Measurements from ENCODE around the gene FEN1. TPM values are rescaled to one million over a fixed set of nuclear protein-coding genes. Genes with fewer than 3 reads are reported as not detected.

Gene FEN1
- total and polyA plus RNA-seq, 2 donors (not counting 1 experiment from before 2014, with no cell fraction given): 3.4 to 9.8 TPM

- ATAC-seq (ENCODE audit: low read depth): no peak
- no peak overlapping the region for H3K27ac Mint-ChIP-seq
Observed at GRCh38 chr11:61775606-61776554, 16.8 kb upstream of the FEN1 start.

More at GRCh38 chr11:61775606-61776554, 16.8 kb upstream of the FEN1 start:
- DNase-seq: no peak
- no peaks in the 10 kb centered on the region for H4K20me1 ChIP-seq (ENCODE audit: control insufficient read depth, insufficient read depth, low read length, poor library complexity, severe bottlenecking)
- H3K4me1 ChIP-seq (ENCODE audit: control insufficient read depth in 2 of 2, insufficient read depth in 2 of 2, low read length in 2 of 2): peaks cover 13 to 15% of the 10 kb centered on the region in 2 donors
- TF ChIP-seq, protein P1, sequence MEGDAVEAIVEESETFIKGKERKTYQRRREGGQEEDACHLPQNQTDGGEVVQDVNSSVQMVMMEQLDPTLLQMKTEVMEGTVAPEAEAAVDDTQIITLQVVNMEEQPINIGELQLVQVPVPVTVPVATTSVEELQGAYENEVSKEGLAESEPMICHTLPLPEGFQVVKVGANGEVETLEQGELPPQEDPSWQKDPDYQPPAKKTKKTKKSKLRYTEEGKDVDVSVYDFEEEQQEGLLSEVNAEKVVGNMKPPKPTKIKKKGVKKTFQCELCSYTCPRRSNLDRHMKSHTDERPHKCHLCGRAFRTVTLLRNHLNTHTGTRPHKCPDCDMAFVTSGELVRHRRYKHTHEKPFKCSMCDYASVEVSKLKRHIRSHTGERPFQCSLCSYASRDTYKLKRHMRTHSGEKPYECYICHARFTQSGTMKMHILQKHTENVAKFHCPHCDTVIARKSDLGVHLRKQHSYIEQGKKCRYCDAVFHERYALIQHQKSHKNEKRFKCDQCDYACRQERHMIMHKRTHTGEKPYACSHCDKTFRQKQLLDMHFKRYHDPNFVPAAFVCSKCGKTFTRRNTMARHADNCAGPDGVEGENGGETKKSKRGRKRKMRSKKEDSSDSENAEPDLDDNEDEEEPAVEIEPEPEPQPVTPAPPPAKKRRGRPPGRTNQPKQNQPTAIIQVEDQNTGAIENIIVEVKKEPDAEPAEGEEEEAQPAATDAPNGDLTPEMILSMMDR (IDR thresholded peaks at IDR 0.05): no peak
- TF ChIP-seq EZH2 (IDR thresholded peaks at IDR 0.05; ENCODE audit: borderline replicate concordance, insufficient read depth, low read depth, low read length, poor library complexity, severe bottlenecking): no peak
- WGBS (ENCODE audit: insufficient coverage): 89% methylated on average over 20 of the region's 20 CpGs
- H3K27me3 ChIP-seq (replicated peaks in 1 of 4; ENCODE audit: control extremely low read depth in 1 of 4, control insufficient read depth in 3 of 4, insufficient read depth in 4 of 4, low read length in 3 of 4): peaks cover 0 to 8% (median 0%) of the 10 kb centered on the region in 4 experiments
- no peak overlapping the region for H3K9ac ChIP-seq (ENCODE audit: low read length)
- H2AFZ ChIP-seq (ENCODE audit: insufficient read depth, low read depth, low read length, poor library complexity, severe bottlenecking): no peak overlapping the region
- intact Hi-C loops (cut with micrococcal nuclease): no loop called here
- H3K4me3 ChIP-seq (ENCODE audit: control extremely low read depth in 1 of 5, extremely low read depth in 1 of 5, insufficient read depth in 1 of 5, low read depth in 2 of 5, low read length in 4 of 5): no peak overlapping the region
- Mint-ChIP-seq H3K4me3 (peak overlapping the region; percentile 18), H3K9me3 (ENCODE audit: insufficient read depth) (no peaks in the 10 kb centered on the region), H3K27me3 (peaks cover 12% of the 10 kb centered on the region), H3K4me1 (peaks cover 17% of the 10 kb centered on the region)
- H3K9me3 ChIP-seq (ENCODE audit: control extremely low read depth in 1 of 3, control insufficient read depth in 2 of 3, insufficient read depth in 1 of 3, low read length in 2 of 3): no peaks in the 10 kb centered on the region
- H3K27ac ChIP-seq (ENCODE audit: low read length in 2 of 2): no peak overlapping the region
- H3K79me2 ChIP-seq (ENCODE audit: control insufficient read depth, insufficient read depth, low read length): no peaks in the 10 kb centered on the region
- ChIA-PET POLR2A (interaction anchor here (0.6 kb wide), 1 partner anchor 10 kb away, joined by 6 read pairs; no protein-coding TSS in a partner anchor), CTCF (no interaction called here)
- H3K4me2 ChIP-seq (replicated peaks; ENCODE audit: low read depth, low read length, poor library complexity, severe bottlenecking): no peak overlapping the region
- H3K36me3 ChIP-seq (replicated peaks in 1 of 2; ENCODE audit: control extremely low read depth in 1 of 2, control insufficient read depth in 1 of 2, extremely low read depth in 1 of 2, insufficient read depth in 2 of 2, low read length in 1 of 2): no peaks in the 10 kb centered on the region

All from B cell (primary cell).